CD4-positive, alpha-beta T cell (primary cell): ENCODE data around the gene NPIPB2. TPM values are rescaled to one million over a fixed set of nuclear protein-coding genes. Genes with fewer than 3 reads are reported as not detected.

Source experiments
- ATAC-seq: fragments of 200-7000 bp; cut with Tn5 transposase; one replicate; pipeline ENCODE4 v1.10.0; 2022; ENCODE audit warnings: mild to moderate bottlenecking; ENCODE audit not compliant: poor library complexity
- CTCF ChIA-PET: fragments of 350-600 bp; sonication (Branson Sonifier 250); formaldehyde crosslinking; loops from one replicate; lab custom pipeline; 2021; ENCODE audit warnings: antibody characterized with exemption, inconsistent platforms; lab: Charles Lee
- POLR2A ChIA-PET: fragments of 350-600 bp; sonication (Branson Sonifier 250); formaldehyde crosslinking; loops from one replicate; lab custom pipeline; 2021; ENCODE audit warnings: antibody characterized with exemption, inconsistent platforms; lab: Charles Lee
- DNase-seq, 14 experiments: peaks; one replicate each; pipeline ENCODE4 v3.0.0-alpha.2; 2013 to 2020; ENCODE audit warnings: mixed read lengths in 2 of 14
- H3K27ac ChIP-seq, 2 donors: one replicate each; pipeline versions ENCODE4 v1.5.1 to v1.7.0; 2013; ENCODE audit warnings: low read length in 2 of 2, low read depth in 1 of 2, mild to moderate bottlenecking in 1 of 2
- H3K27me3 ChIP-seq, 2 experiments: 1 replicate in 1 of 2; 2 replicates in 1 of 2; pipeline versions ENCODE4 v1.6.1 to v1.7.0; 2013; ENCODE audit warnings: low read length in 2 of 2, control low read depth in 1 of 2, mild to moderate bottlenecking in 1 of 2, moderate library complexity in 1 of 2; ENCODE audit not compliant: insufficient read depth in 2 of 2, control insufficient read depth in 1 of 2
- H3K36me3 ChIP-seq: one replicate; pipeline ENCODE4 v1.6.1; 2013; ENCODE audit warnings: low read length, control low read depth; ENCODE audit not compliant: insufficient read depth
- H3K4me1 ChIP-seq: one replicate; pipeline ENCODE4 v1.6.1; 2013; ENCODE audit warnings: low read length, control low read depth; ENCODE audit not compliant: insufficient read depth
- H3K4me3 ChIP-seq: one replicate; pipeline ENCODE4 v1.5.1; 2013; ENCODE audit warnings: mild to moderate bottlenecking, low read length, moderate library complexity
- H3K9me3 ChIP-seq, 2 experiments: 1 replicate in 1 of 2; 2 replicates in 1 of 2; pipeline versions ENCODE4 v1.6.1 to v1.7.0; 2013; ENCODE audit warnings: low read length in 2 of 2, mild to moderate bottlenecking in 2 of 2, control low read depth in 1 of 2, moderate library complexity in 1 of 2; ENCODE audit not compliant: control insufficient read depth in 1 of 2, insufficient read depth in 1 of 2
- H3K27ac Mint-ChIP-seq: one replicate; pipeline ENCODE4 v1.8.0; 2020; ENCODE audit warnings: mixed read lengths
- H3K27me3 Mint-ChIP-seq: one replicate; pipeline ENCODE4 v1.8.0; 2021; ENCODE audit warnings: mixed read lengths
- H3K36me3 Mint-ChIP-seq: one replicate; pipeline ENCODE4 v1.8.0; 2021; ENCODE audit warnings: low read depth, mixed read lengths
- H3K4me1 Mint-ChIP-seq: one replicate; pipeline ENCODE4 v1.8.0; 2021; ENCODE audit warnings: low read depth, mixed read lengths
- H3K4me3 Mint-ChIP-seq: one replicate; pipeline ENCODE4 v1.8.0; 2020; ENCODE audit warnings: mild to moderate bottlenecking, mixed read lengths
- H3K9me3 Mint-ChIP-seq: one replicate; pipeline ENCODE4 v1.8.0; 2020; ENCODE audit warnings: mixed read lengths
- intact Hi-C, 2 experiments: fragments of 100-400 bp; cut with DNase I in 1 of 2; cut with micrococcal nuclease in 1 of 2; formaldehyde crosslinking; loops; one replicate each; pipeline versions ENCODE4 v1.15.1 to v1.9.0; 2023 to 2025; cut with DNase I, micrococcal nuclease
- total RNA-seq, 174 experiments: library from RNA in 2 of 174; stranded (reverse) in 2 of 174; gene quantifications; one replicate each; pipeline ENCODE4 v1.2.3 and lab custom pipeline; 2021 to 2026
- TF ChIP-seq, protein P1 (sequence below): fragments of 200-600 bp; IDR thresholded peaks from one replicate; pipeline ENCODE4 v1.8.0; 2022; ENCODE audit warnings: antibody characterized with exemption, mild to moderate bottlenecking

Gene NPIPB2
- total RNA-seq, 2 experiments from 2014 or later = 10.6 to 12.3 TPM

- ATAC-seq (no peak), DNase-seq (no peak)
- ChIA-PET CTCF (interaction anchor here (0.6 kb wide), 1 partner anchor 18 kb away, joined by 3 read pairs; no protein-coding TSS in a partner anchor), POLR2A (no interaction called here)
- no peak overlapping the region for H3K27ac ChIP-seq
- Mint-ChIP-seq H3K4me3 (no peak overlapping the region), H3K9me3 (no peaks in the 10 kb centered on the region), H3K36me3 (peaks cover 90% of the 10 kb centered on the region), H3K27ac (no peak overlapping the region), H3K4me1 (peaks cover 4% of the 10 kb centered on the region), H3K27me3 (no peaks in the 10 kb centered on the region)
- TF ChIP-seq, protein P1, sequence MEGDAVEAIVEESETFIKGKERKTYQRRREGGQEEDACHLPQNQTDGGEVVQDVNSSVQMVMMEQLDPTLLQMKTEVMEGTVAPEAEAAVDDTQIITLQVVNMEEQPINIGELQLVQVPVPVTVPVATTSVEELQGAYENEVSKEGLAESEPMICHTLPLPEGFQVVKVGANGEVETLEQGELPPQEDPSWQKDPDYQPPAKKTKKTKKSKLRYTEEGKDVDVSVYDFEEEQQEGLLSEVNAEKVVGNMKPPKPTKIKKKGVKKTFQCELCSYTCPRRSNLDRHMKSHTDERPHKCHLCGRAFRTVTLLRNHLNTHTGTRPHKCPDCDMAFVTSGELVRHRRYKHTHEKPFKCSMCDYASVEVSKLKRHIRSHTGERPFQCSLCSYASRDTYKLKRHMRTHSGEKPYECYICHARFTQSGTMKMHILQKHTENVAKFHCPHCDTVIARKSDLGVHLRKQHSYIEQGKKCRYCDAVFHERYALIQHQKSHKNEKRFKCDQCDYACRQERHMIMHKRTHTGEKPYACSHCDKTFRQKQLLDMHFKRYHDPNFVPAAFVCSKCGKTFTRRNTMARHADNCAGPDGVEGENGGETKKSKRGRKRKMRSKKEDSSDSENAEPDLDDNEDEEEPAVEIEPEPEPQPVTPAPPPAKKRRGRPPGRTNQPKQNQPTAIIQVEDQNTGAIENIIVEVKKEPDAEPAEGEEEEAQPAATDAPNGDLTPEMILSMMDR = no peak
- H3K4me3 ChIP-seq = no peak overlapping the region
- intact Hi-C loops = loop anchor here in 1 of 2 experiments (10.0 kb wide), 1 partner anchor 181 kb away; no protein-coding TSS in a partner anchor
- no peaks in the 10 kb centered on the region for H3K27me3 ChIP-seq
- H3K4me1 ChIP-seq = no peaks in the 10 kb centered on the region
- peaks cover 75% of the 10 kb centered on the region for H3K36me3 ChIP-seq
- no peaks in the 10 kb centered on the region for H3K9me3 ChIP-seq
Measured at GRCh38 chr16:11884035-11884434, 57.8 kb downstream of the NPIPB2 start.

DNA sequence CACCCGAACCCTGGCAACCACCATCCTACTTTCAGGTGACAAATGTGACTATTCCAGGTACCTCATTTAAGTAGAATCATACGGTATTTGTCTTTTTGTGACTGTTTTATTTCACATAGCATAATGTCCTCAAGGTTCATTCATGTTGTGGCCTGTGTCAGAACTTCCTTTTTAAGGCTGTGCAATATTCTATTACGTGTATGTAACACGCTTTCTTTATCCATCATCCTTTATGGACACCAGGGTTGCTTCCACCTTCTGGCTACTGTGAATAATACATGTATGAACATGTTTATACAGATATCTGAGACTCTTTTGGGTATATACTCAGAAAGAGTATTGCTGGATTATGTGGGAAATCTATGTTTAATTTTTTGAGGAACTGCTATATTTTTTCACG lies 61.8 kb downstream of the NPIPB2 start:
- peaks cover 67% of the 10 kb centered on the region for H3K36me3 ChIP-seq

GRCh38 chr16:11877374-11877773 lies 64.5 kb downstream of the NPIPB2 start:
- no peak overlapping the region for H3K27ac Mint-ChIP-seq
- H3K4me3 ChIP-seq = no peak overlapping the region
- H3K27me3 ChIP-seq = no peaks in the 10 kb centered on the region
- DNase-seq (no peak), ATAC-seq (no peak)
- H3K4me1 Mint-ChIP-seq = peaks cover 4% of the 10 kb centered on the region
- H3K4me1 ChIP-seq = no peaks in the 10 kb centered on the region
- no peaks in the 10 kb centered on the region for H3K27me3 Mint-ChIP-seq
- peaks cover 86% of the 10 kb centered on the region for H3K36me3 Mint-ChIP-seq
- no peaks in the 10 kb centered on the region for H3K9me3 Mint-ChIP-seq
- no peaks in the 10 kb centered on the region for H3K9me3 ChIP-seq
- H3K36me3 ChIP-seq = peaks cover 72% of the 10 kb centered on the region
- TF ChIP-seq, protein P1 = no peak
- intact Hi-C loops = loop anchor here in 1 of 2 experiments (10.0 kb wide), 1 partner anchor 97 kb away; the partner anchor contains the start of gene SNX29
- no peak overlapping the region for H3K4me3 Mint-ChIP-seq
- no peak overlapping the region for H3K27ac ChIP-seq
- ChIA-PET POLR2A (no interaction called here), CTCF (no interaction called here)

More for the DNA sequence above, 61.8 kb downstream of the NPIPB2 start:
- Histone ChIP-seq H3K27ac (no peak overlapping the region), H3K4me3 (no peak overlapping the region), H3K27me3 (no peaks in the 10 kb centered on the region), H3K4me1 (no peaks in the 10 kb centered on the region), H3K9me3 (no peaks in the 10 kb centered on the region)
- Mint-ChIP-seq H3K27me3 (no peaks in the 10 kb centered on the region), H3K9me3 (no peaks in the 10 kb centered on the region), H3K4me3 (no peak overlapping the region), H3K4me1 (peaks cover 4% of the 10 kb centered on the region), H3K36me3 (peaks cover 86% of the 10 kb centered on the region), H3K27ac (peak overlapping the region; percentile 25)
- CTCF ChIA-PET = no interaction called here
- ATAC-seq (peak; percentile 43), DNase-seq (peak in 1 of 14 experiments; percentile 6)
- intact Hi-C loops = loop anchor here in 1 of 2 experiments (10.0 kb wide), 1 partner anchor 185 kb away; no protein-coding TSS in a partner anchor
- POLR2A ChIA-PET = no interaction called here
- TF ChIP-seq, protein P1 = no peak

Other genes with a start within 250 kb of the NPIPB2 start
- gene TXNDC11, start 199.2 kb downstream of the NPIPB2 start, total RNA-seq = 100 to 1,000 TPM; 111 to 112 TPM
- 100 to 1,000 TPM; 131 to 143 TPM for gene ZC3H7A, start 144.8 kb downstream of the NPIPB2 start, total RNA-seq
- gene RSL1D1, start 90.5 kb downstream of the NPIPB2 start, total RNA-seq = 100 to 1,000 TPM; 224 to 237 TPM
- gene GSPT1, start 26.1 kb downstream of the NPIPB2 start, total RNA-seq = 100 to 1,000 TPM; 257 to 269 TPM
- gene TNFRSF17, start 23.2 kb upstream of the NPIPB2 start, total RNA-seq = not detected
- 10 to 100 TPM; 26.7 to 27.4 TPM for gene SNX29, start 34.7 kb upstream of the NPIPB2 start, total RNA-seq